K562 (cell line): ENCODE measurements around the gene ACTG2. TPM values are rescaled to one million over a fixed set of nuclear protein-coding genes. Genes with fewer than 3 reads are reported as not detected.

Source experiments
- ATAC-seq: fragments of 200-7000 bp; cut with Tn5 transposase; 3 replicates; pipeline ENCODE4 v1.9.1; 2020; ENCODE audit warnings: moderate library complexity
- BruUV-seq: library from RNA; stranded (reverse); fragments of 400-500 nt; replicated peaks from 2 replicates; lab custom pipeline; 2021; lab: Mats Ljungman, UMichigan
- CTCF ChIA-PET: fragments of 300-600 bp; formaldehyde crosslinking; extraction: SDS; loops from one replicate; lab custom pipeline; 2021; ENCODE audit warnings: low intra/inter-chr PET ratio; lab: Yijun Ruan, JAX
- POLR2A ChIA-PET: fragments of 300-600, 350-650 bp; sonication (Branson Sonifier 250); formaldehyde crosslinking; extraction: SDS; loops from one replicate; lab custom pipeline; 2021; ENCODE audit warnings: antibody characterized with exemption, inconsistent platforms; lab: Yijun Ruan, JAX
- DNase-seq, 4 experiments: peaks; one replicate each; pipeline versions ENCODE4 v3.0.0 to v3.0.0-alpha.2; 2011 to 2018; ENCODE audit warnings: low spot score in 3 of 4, mixed read lengths in 3 of 4; ENCODE audit errors: extremely low read depth in 1 of 4
- FAIRE-seq: peaks from 2 replicates; lab custom pipeline; 2011; peaks lifted over from hg19 to GRCh38; lab: Jason Lieb, UNC
- H2AFZ ChIP-seq: 2 replicates; pipeline ENCODE4 v1.6.0; 2011; ENCODE audit warnings: low read depth, low read length, control low read depth, inconsistent platforms
- H3K27ac ChIP-seq: fragments of 200-600 bp; 3 replicates; pipeline ENCODE4 v1.8.0; 2011; ENCODE audit warnings: low read depth, mild to moderate bottlenecking, control low read depth, inconsistent platforms, low read length, moderate library complexity, mixed read lengths; ENCODE audit errors: extremely low read depth
- H3K27me3 ChIP-seq, 2 experiments: fragments of 300-600 bp in 1 of 2; 2 replicates in 1 of 2; 3 replicates in 1 of 2; pipeline versions ENCODE4 v1.6.0 to v1.8.0; 2011; ENCODE audit warnings: inconsistent platforms in 2 of 2, low read length in 2 of 2, mild to moderate bottlenecking in 1 of 2, mixed read lengths in 1 of 2, moderate library complexity in 1 of 2; ENCODE audit not compliant: control insufficient read depth in 2 of 2, insufficient read depth in 2 of 2
- H3K36me3 ChIP-seq: fragments of 300-600 bp; 3 replicates; pipeline ENCODE4 v1.8.0; 2011; ENCODE audit warnings: mild to moderate bottlenecking, low read length, inconsistent platforms; ENCODE audit not compliant: control insufficient read depth, insufficient read depth
- H3K4me1 ChIP-seq, 2 experiments: fragments of 200-600 bp in 1 of 2; replicated peaks in 1 of 2; 2 replicates in 1 of 2; 3 replicates in 1 of 2; pipeline versions ENCODE4 v1.5.1 to v1.8.0; 2011; ENCODE audit warnings: inconsistent platforms in 2 of 2, low read length in 2 of 2, mild to moderate bottlenecking in 1 of 2, mixed read lengths in 1 of 2, moderate library complexity in 1 of 2; ENCODE audit not compliant: control insufficient read depth in 2 of 2, insufficient read depth in 2 of 2
- H3K4me2 ChIP-seq: 2 replicates; pipeline ENCODE4 v1.6.1; 2011; ENCODE audit warnings: low read length, control low read depth, inconsistent platforms, mixed read lengths; ENCODE audit not compliant: insufficient read depth
- H3K4me3 ChIP-seq: fragments of 200-600 bp; sonication (generic), shearing (Covaris generic); 2 replicates; pipeline ENCODE4 v1.5.1; 2016; ENCODE audit warnings: control low read depth, inconsistent platforms
- H3K79me2 ChIP-seq: fragments of 200-600 bp; 3 replicates; pipeline ENCODE4 v1.8.0; 2011; ENCODE audit warnings: low read length, inconsistent platforms; ENCODE audit not compliant: control insufficient read depth, insufficient read depth
- H3K9ac ChIP-seq, 2 experiments: 2 replicates each; pipeline versions ENCODE4 v1.6.0 to v1.6.1; 2011; ENCODE audit warnings: low read depth in 2 of 2, low read length in 2 of 2, control low read depth in 1 of 2, inconsistent platforms in 1 of 2, mild to moderate bottlenecking in 1 of 2, mixed read lengths in 1 of 2; ENCODE audit not compliant: insufficient read depth in 1 of 2
- H3K9me1 ChIP-seq: one replicate; pipeline ENCODE4 v1.6.0; 2011; ENCODE audit warnings: inconsistent platforms, mild to moderate bottlenecking, low read length, moderate library complexity; ENCODE audit not compliant: control insufficient read depth, insufficient read depth
- H3K9me3 ChIP-seq: replicated peaks from 2 replicates; pipeline ENCODE4 v1.5.1; 2011; ENCODE audit warnings: low read depth, low read length, inconsistent platforms; ENCODE audit not compliant: control insufficient read depth, insufficient read depth
- H4K20me1 ChIP-seq: replicated peaks from 2 replicates; pipeline ENCODE4 v1.6.1; 2011; ENCODE audit warnings: low read length, inconsistent platforms, mixed read lengths; ENCODE audit not compliant: control insufficient read depth, insufficient read depth
- BMI1 ChIP-seq: fragments of 150-350 bp; IDR thresholded peaks from 2 replicates; pipeline ENCODE4 v1.6.1; 2014; ENCODE audit warnings: low read length
- E2F3 ChIP-seq: fragments of 250-450 bp; sonication (Bioruptor Pico); IDR thresholded peaks from 2 replicates; pipeline ENCODE4 v1.4.0; 2020; ENCODE audit warnings: mild to moderate bottlenecking
- HDAC2 ChIP-seq: fragments of 450-650 bp; IDR thresholded peaks from 2 replicates; pipeline ENCODE4 v1.6.1; 2016; ENCODE audit warnings: mild to moderate bottlenecking
- HMBOX1 ChIP-seq: sonication (generic); IDR thresholded peaks from 2 replicates; pipeline ENCODE4 v1.6.1; 2016
- MAFK ChIP-seq: IDR thresholded peaks from 2 replicates; pipeline ENCODE4 v1.6.1; 2011; ENCODE audit warnings: low read length, improper control_type of control experiment
- MCM5 ChIP-seq: fragments of 450-650 bp; IDR thresholded peaks from 2 replicates; pipeline ENCODE4 v1.6.1; 2016; ENCODE audit warnings: low read depth
- MXI1 ChIP-seq: IDR thresholded peaks from 2 replicates; pipeline ENCODE4 v1.6.1; 2011; ENCODE audit warnings: low read depth, mild to moderate bottlenecking, improper control_type of control experiment, low read length
- NFRKB ChIP-seq: fragments of 450-650 bp; IDR thresholded peaks from 2 replicates; pipeline ENCODE4 v1.6.1; 2016; ENCODE audit warnings: low read depth
- NR2F6 ChIP-seq: fragments of 450-650 bp; formaldehyde crosslinking; IDR thresholded peaks from 2 replicates; pipeline ENCODE4 v1.4.0; 2020; ENCODE audit warnings: mild to moderate bottlenecking
- SMAD3 ChIP-seq: fragments of 450-650 bp; formaldehyde crosslinking; conservative IDR thresholded peaks from 2 replicates; pipeline ENCODE4 v1.4.0; 2020; ENCODE audit warnings: mild to moderate bottlenecking
- ZC3H11A ChIP-seq: IDR thresholded peaks from 2 replicates; pipeline ENCODE4 v1.6.1; 2012; ENCODE audit warnings: low read depth, low read length, improper control_type of control experiment
- ZNF316 ChIP-seq: fragments of 450-650 bp; IDR thresholded peaks from 2 replicates; pipeline ENCODE4 v1.6.1; 2016
- ZNF644 ChIP-seq: fragments of 200-800 bp; sonication (Bioruptor generic); IDR thresholded peaks from 2 replicates; pipeline ENCODE4 v1.6.1; 2016; ENCODE audit warnings: low read depth, missing genetic modification characterization, missing compliant biosample characterization
- WGBS: fragments of 100-300 bp; shearing (Covaris generic); methylation state at CpG from one replicate; pipeline ENCODE4 v1.1.6; 2016; ENCODE audit warnings: low coverage, mixed read lengths; ENCODE audit not compliant: insufficient coverage; ENCODE audit errors: missing lambda C conversion rate; 5-methylcytosine and 5-hydroxymethylcytosine counted together
- in situ Hi-C: fragments of 300-500 bp; cut with MboI; formaldehyde crosslinking; loops from 4 replicates; pipeline ENCODE4 v1.15.0; 2018; ENCODE audit warnings: inconsistent platforms, mixed read lengths
- intact Hi-C: fragments of 100-400 bp; cut with micrococcal nuclease; formaldehyde crosslinking; loops from 2 replicates; pipeline ENCODE4 v1.14.2; 2022
- polyA plus RNA-seq, 8 experiments: library from polyadenylated mRNA; depleted of rRNA in 4 of 8; stranded (reverse) in 5 of 8; unstranded in 3 of 8; fragments of >200 nt; fragmentation: Nextera tagmentation in 2 of 8; fragmentation: Illumina TruSeq in 1 of 8; extraction: Ambion mirVana in 2 of 8; extraction: Trizol in 1 of 8; gene quantifications; 2 replicates each; pipeline versions ENCODE4 v1.2.1 to v1.2.3, GENCODE V29; 2011 to 2014; ENCODE audit warnings: inconsistent platforms in 1 of 8, missing spikeins in 1 of 8
- total RNA-seq, 7 experiments: library from RNA; depleted of rRNA in 6 of 7; stranded (reverse); fragments of >200 nt in 6 of 7; fragmentation: Illumina TruSeq in 2 of 7; extraction: Trizol in 2 of 7; gene quantifications; 2 replicates each; pipeline versions ENCODE4 v1.2.1 to v1.2.3, GENCODE V29; 2011 to 2021; ENCODE audit warnings: low replicate concordance in 1 of 7
- TF ChIP-seq, protein P1 (sequence below), 2 experiments: fragments of 150-350 bp in 1 of 2; IDR thresholded peaks; 2 replicates each; pipeline ENCODE4 v1.6.1; 2012 to 2016; ENCODE audit warnings: low read depth in 2 of 2, low read length in 2 of 2, mild to moderate bottlenecking in 1 of 2, moderate library complexity in 1 of 2
- TF ChIP-seq, protein P2 (sequence below): sonication (generic); formaldehyde crosslinking; IDR thresholded peaks from 2 replicates; pipeline ENCODE4 v1.8.1; 2023; ENCODE audit warnings: mild to moderate bottlenecking, missing genetic modification reagents

Gene ACTG2
- total and polyA plus RNA-seq, 9 of the 15 experiments (the other 6 are each of a cell fraction or from before 2014, with no cell fraction given) = 0.06 to 0.60 TPM; not detected in 7

- TF ChIP-seq, protein P1, sequence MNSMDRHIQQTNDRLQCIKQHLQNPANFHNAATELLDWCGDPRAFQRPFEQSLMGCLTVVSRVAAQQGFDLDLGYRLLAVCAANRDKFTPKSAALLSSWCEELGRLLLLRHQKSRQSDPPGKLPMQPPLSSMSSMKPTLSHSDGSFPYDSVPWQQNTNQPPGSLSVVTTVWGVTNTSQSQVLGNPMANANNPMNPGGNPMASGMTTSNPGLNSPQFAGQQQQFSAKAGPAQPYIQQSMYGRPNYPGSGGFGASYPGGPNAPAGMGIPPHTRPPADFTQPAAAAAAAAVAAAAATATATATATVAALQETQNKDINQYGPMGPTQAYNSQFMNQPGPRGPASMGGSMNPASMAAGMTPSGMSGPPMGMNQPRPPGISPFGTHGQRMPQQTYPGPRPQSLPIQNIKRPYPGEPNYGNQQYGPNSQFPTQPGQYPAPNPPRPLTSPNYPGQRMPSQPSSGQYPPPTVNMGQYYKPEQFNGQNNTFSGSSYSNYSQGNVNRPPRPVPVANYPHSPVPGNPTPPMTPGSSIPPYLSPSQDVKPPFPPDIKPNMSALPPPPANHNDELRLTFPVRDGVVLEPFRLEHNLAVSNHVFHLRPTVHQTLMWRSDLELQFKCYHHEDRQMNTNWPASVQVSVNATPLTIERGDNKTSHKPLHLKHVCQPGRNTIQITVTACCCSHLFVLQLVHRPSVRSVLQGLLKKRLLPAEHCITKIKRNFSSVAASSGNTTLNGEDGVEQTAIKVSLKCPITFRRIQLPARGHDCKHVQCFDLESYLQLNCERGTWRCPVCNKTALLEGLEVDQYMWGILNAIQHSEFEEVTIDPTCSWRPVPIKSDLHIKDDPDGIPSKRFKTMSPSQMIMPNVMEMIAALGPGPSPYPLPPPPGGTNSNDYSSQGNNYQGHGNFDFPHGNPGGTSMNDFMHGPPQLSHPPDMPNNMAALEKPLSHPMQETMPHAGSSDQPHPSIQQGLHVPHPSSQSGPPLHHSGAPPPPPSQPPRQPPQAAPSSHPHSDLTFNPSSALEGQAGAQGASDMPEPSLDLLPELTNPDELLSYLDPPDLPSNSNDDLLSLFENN (IDR thresholded peaks at IDR 0.05; ENCODE audit: low read depth in 2 of 2, low read length in 2 of 2) = no peak
- TF ChIP-seq HDAC2 = no peak
- no peak for TF ChIP-seq MXI1
- no peak for TF ChIP-seq ZNF644 (tag)
- no peak for TF ChIP-seq ZNF316
- no peak for TF ChIP-seq E2F3
- no peak for TF ChIP-seq ZC3H11A
Observed at GRCh38 chr2:73894877-73895276, 2.1 kb downstream of the ACTG2 start (continued).

DNA sequence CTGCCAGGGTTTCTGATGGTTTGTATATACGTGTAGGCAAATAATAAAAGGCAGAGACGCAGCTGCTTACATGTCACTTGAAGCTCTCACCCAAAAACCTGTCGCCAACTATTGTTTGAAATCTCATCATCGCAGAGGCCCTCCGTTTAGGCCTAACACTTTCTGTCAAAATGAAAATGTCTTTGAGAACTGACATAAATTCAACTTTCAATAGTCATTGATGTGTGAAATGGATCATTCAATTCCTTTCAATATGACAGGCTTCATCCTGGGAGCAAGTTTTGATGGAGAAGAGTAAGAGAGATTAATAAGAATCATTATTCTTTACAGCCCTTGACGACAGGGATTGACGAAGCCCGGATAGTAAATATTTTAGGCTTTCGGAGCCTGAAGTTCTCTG, 2.7 kb downstream of the ACTG2 start:
- no peaks in the 10 kb centered on the region for H3K27me3 ChIP-seq
- H3K4me2 ChIP-seq = no peak overlapping the region
- intact Hi-C loops (no loop called here), in situ Hi-C loops (no loop called here)
- ChIA-PET POLR2A (interaction anchor here (0.5 kb wide), 1 partner anchor 158 kb away, joined by 3 read pairs; no protein-coding TSS in a partner anchor), CTCF (no interaction called here)
- no peaks in the 10 kb centered on the region; the same call in 1 of the 2 replicates for H3K9me3 ChIP-seq
- BruUV-seq = no TSS peak
- H2AFZ ChIP-seq = no peak overlapping the region
- H3K9ac ChIP-seq = no peak overlapping the region
- H3K4me3 ChIP-seq = no peak overlapping the region
- H3K79me2 ChIP-seq = no peaks in the 10 kb centered on the region
- H3K36me3 ChIP-seq = no peaks in the 10 kb centered on the region
- no peak overlapping the region for H3K27ac ChIP-seq
- peaks cover 0 to 10% of the 10 kb centered on the region in 2 experiments; a peak in 1 of 5 replicates for H3K4me1 ChIP-seq
- no peaks in the 10 kb centered on the region for H3K9me1 ChIP-seq
- TF ChIP-seq MCM5 = no peak
- TF ChIP-seq HMBOX1 = no peak
- no peak for TF ChIP-seq MAFK
- no peak for TF ChIP-seq NR2F6 (CRISPR knock-in tag)
- TF ChIP-seq, protein P2, sequence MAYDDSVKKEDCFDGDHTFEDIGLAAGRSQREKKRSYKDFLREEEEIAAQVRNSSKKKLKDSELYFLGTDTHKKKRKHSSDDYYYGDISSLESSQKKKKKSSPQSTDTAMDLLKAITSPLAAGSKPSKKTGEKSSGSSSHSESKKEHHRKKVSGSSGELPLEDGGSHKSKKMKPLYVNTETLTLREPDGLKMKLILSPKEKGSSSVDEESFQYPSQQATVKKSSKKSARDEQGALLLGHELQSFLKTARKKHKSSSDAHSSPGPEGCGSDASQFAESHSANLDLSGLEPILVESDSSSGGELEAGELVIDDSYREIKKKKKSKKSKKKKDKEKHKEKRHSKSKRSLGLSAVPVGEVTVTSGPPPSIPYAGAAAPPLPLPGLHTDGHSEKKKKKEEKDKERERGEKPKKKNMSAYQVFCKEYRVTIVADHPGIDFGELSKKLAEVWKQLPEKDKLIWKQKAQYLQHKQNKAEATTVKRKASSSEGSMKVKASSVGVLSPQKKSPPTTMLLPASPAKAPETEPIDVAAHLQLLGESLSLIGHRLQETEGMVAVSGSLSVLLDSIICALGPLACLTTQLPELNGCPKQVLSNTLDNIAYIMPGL (CRISPR knock-in tag) = no peak
- no peak for TF ChIP-seq SMAD3 (CRISPR knock-in tag)
- no peak for TF ChIP-seq NFRKB
- no peak for TF ChIP-seq BMI1
- FAIRE-seq (no peak), DNase-seq (no peak), ATAC-seq (no peak)
- H4K20me1 ChIP-seq = no peaks in the 10 kb centered on the region
- WGBS = 63% methylated on average over 9 of the region's 9 CpGs
